ENCODE data around the gene GZF1. TPM values are rescaled to one million over a fixed set of nuclear protein-coding genes. Genes with fewer than 3 reads are reported as not detected.

The GZF1 gene
- total and polyA plus RNA-seq, 5 donors, result 10.4 to 24.8 (median 20.6) TPM

DNA sequence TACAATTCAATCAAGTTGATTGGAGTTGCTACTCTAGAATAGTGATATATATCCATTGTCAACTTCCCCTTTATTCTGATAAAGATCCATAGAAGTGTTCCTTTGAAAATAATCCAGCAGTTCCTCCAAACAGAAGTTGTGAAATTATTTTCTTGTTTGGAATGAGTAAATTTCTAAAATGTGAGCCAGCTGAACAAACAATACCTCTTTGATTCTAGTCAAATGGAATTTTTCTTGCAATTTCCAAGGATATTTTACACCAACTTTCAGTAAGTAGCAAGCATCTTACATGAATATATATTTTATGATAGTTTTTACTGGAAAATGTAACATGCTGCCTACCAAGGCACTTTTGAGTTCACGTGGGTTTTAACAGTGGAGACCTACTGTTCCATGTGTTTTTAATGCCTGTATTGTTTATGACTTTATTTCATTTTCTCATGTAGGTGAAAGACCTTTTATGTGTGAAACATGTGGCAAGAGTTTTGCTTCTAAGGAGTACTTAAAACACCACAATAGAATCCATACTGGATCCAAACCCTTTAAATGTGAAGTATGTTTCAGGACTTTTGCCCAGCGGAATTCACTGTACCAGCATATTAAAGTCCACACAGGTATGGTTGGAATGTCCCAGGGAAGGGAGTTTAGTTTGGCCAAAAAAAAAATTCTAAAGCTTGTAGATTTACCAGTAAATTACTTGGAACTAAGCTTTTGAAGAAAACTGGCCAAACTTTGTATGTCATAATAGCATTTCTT, 6.5 kb downstream of the GZF1 start:
- Histone ChIP-seq H3K27ac (ENCODE audit: low read length) (no peak overlapping the region), H3K4me3 (ENCODE audit: low read length) (no peak overlapping the region), H3K27me3 (ENCODE audit: control insufficient read depth, insufficient read depth) (no peaks in the 10 kb centered on the region), H3K9me3 (ENCODE audit: control insufficient read depth, low read length) (no peaks in the 10 kb centered on the region), H3K4me1 (ENCODE audit: control insufficient read depth, insufficient read depth, low read length) (peaks cover 2% of the 10 kb centered on the region)
- no peak for ATAC-seq
- 93% methylated on average over 2 of the region's 2 CpGs for WGBS
- intact Hi-C loops (cut with DNase I), result no loop called here
- no peak for DNase-seq

DNA sequence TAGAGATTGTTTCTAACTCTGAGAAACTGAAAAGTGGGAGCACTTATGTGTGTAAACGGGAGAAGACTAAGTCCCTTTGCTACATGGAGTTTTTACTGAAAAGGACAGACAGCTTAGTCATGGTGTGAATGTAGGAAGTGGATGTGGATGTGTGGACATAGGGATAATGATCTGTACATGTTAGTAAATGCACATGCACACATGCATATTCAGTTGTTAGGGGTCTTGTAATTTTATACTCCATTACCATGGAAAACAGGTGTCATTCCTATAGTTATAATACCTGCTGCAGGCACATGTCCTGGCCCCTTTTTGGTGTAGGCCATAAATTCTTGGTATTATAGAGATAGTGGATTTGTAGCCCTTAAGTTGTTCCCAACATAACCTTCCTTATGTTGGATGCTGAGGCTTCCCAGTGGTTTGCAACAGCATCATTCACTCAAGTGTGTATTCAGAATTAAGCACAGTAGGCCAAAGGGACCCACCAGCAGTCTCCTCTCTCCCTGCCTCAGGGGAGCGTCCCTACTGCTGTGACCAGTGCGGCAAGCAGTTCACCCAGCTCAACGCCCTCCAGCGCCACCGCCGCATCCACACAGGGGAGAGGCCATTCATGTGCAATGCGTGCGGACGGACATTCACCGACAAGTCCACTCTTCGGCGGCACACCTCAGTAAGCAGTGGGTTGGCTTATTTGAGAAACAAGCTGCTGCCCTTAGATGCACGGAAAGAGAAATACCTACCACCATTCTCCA, 7.3 kb downstream of the GZF1 start:
- Histone ChIP-seq H3K27me3 (ENCODE audit: control insufficient read depth, insufficient read depth) (no peaks in the 10 kb centered on the region), H3K4me1 (ENCODE audit: control insufficient read depth, insufficient read depth, low read length) (peaks cover 2% of the 10 kb centered on the region), H3K9me3 (ENCODE audit: control insufficient read depth, low read length) (no peaks in the 10 kb centered on the region), H3K27ac (ENCODE audit: low read length) (no peak overlapping the region), H3K4me3 (ENCODE audit: low read length) (no peak overlapping the region)
- ATAC-seq (no peak), DNase-seq (no peak)
- intact Hi-C loops (cut with DNase I), result no loop called here
- 96% methylated on average over 14 of the region's 14 CpGs for WGBS

DNA sequence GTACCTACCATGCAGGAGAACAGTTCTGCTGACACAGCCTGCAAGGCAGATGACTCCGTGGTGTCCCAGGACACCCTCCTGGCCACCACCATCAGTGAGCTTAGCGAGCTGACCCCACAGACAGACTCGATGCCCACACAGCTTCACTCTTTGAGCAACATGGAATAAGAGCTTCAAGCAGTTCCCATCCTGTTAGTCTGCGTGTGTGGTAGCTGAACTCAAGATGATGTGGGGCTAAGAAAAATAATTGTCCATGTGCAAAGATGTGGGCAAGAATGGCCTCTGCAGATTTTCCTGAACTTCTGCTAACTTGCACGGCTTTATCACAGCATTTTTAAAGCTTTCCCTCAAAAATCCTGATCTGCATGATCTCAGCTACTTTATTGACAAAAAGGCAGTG, 8.3 kb downstream of the GZF1 start:
- no peaks in the 10 kb centered on the region for H3K9me3 ChIP-seq (ENCODE audit: control insufficient read depth, low read length)
- no peaks in the 10 kb centered on the region for H3K4me1 ChIP-seq (ENCODE audit: control insufficient read depth, insufficient read depth, low read length)
- H3K4me3 ChIP-seq (ENCODE audit: low read length), result no peak overlapping the region
- intact Hi-C loops (cut with DNase I), result no loop called here
- ATAC-seq (no peak), DNase-seq (no peak)
- H3K27me3 ChIP-seq (ENCODE audit: control insufficient read depth, insufficient read depth), result no peaks in the 10 kb centered on the region
- no peak overlapping the region for H3K27ac ChIP-seq (ENCODE audit: low read length)
- WGBS, result 91% methylated on average over 5 of the region's 5 CpGs

DNA sequence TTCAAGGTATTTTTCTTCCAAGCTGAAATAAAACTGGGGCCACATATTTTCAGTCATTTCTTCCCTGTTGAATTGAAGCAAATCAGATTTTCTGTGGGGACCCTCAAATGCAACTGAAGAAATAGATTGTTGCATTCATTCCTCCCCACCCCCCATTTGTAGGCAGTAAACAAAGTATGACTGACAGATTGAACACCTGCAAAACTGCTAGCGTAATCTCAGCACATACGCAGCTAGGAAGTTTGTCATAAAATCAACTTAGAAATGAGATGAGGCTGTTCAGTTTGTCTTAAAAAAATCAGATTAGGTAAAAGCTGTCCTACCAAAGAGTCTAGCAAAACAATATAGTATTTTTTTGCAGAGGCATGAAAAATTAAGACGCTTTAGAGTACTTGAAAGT, 8.9 kb downstream of the GZF1 start:
- Histone ChIP-seq H3K4me3 (ENCODE audit: low read length) (no peak overlapping the region), H3K9me3 (ENCODE audit: control insufficient read depth, low read length) (no peaks in the 10 kb centered on the region), H3K4me1 (ENCODE audit: control insufficient read depth, insufficient read depth, low read length) (no peaks in the 10 kb centered on the region), H3K27ac (ENCODE audit: low read length) (no peak overlapping the region), H3K27me3 (ENCODE audit: control insufficient read depth, insufficient read depth) (no peaks in the 10 kb centered on the region)
- DNase-seq (no peak), ATAC-seq (no peak)
- WGBS, result 92% methylated on average over 3 of the region's 3 CpGs
- intact Hi-C loops (cut with DNase I), result no loop called here

DNA sequence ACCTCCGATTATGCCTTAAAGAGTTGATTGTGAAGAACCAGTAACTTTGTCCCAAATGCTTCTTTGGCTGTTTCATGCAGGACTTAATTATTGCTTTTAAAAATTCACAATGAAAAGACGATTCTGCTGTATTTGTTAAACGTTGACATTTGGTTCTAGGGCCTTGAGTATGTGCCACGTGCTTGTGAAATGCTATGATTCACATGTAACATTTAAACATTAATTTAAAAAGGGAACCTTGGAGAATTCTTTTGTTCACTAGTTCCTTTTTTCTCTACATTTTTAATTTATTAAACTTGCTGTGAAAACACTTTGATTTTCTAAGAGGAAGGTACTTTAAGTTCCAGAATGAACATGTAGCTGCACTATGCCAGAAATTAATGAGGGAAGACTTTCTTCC, 9.5 kb downstream of the GZF1 start:
- intact Hi-C loops (cut with DNase I), result no loop called here
- WGBS, result 73% methylated on average over 4 of the region's 4 CpGs
- ATAC-seq, result no peak

DNA sequence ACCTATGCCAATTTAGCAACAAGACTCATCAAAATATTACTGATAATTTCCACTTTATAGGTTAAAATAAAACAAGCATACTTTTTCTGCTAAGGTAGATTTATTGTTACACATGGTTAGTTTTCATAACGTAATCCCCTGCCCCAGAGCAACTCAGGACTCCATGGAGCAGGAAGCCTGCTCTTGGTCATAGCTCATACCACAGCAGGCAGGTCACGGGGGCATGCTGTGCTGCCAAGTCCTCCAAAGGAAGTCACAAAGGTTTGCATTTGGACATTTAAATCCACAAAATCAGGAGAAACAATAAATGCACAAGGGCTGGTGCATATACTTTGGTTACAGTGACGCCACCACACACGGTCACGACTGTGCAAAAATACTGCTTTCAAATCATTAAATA, 12.5 kb downstream of the GZF1 start:
- Histone ChIP-seq H3K27ac (ENCODE audit: low read length) (no peak overlapping the region), H3K9me3 (ENCODE audit: control insufficient read depth, low read length) (no peaks in the 10 kb centered on the region), H3K4me3 (ENCODE audit: low read length) (no peak overlapping the region), H3K4me1 (ENCODE audit: control insufficient read depth, insufficient read depth, low read length) (no peaks in the 10 kb centered on the region), H3K27me3 (ENCODE audit: control insufficient read depth, insufficient read depth) (no peaks in the 10 kb centered on the region)
- WGBS, result 80% methylated on average over 5 of the region's 5 CpGs
- intact Hi-C loops (cut with DNase I), result no loop called here
- ATAC-seq (peak; percentile 23 to 70), DNase-seq (peak in 1 of 3 donors; percentile 55)

More for the DNA sequence above, 9.5 kb downstream of the GZF1 start:
- no peaks in the 10 kb centered on the region for H3K9me3 ChIP-seq (ENCODE audit: control insufficient read depth, low read length)
- H3K4me1 ChIP-seq (ENCODE audit: control insufficient read depth, insufficient read depth, low read length), result no peaks in the 10 kb centered on the region
- no peaks in the 10 kb centered on the region for H3K27me3 ChIP-seq (ENCODE audit: control insufficient read depth, insufficient read depth)
- no peak overlapping the region for H3K4me3 ChIP-seq (ENCODE audit: low read length)
- no peak overlapping the region for H3K27ac ChIP-seq (ENCODE audit: low read length)
- no peak for DNase-seq

DNA sequence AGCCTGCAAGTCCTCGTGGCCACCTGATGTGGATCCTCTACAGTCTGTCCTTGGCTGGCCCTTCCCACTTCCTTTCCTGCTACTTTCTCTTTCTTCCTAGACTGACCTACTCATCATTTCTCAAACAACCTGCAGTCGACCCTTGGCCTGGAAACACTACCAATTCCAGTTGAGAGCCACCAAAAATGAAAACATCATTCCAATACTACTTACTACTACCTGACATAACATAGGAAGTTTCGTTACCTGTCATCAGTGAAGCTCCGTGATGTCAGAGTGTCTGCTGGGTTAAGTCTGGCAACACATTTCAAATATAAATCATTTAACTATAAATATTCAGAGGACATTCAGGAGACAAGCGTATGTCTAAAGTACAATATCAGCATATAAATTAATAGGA, 13.8 kb downstream of the GZF1 start:
- Histone ChIP-seq H3K9me3 (ENCODE audit: control insufficient read depth, low read length) (no peaks in the 10 kb centered on the region), H3K4me3 (ENCODE audit: low read length) (no peak overlapping the region), H3K4me1 (ENCODE audit: control insufficient read depth, insufficient read depth, low read length) (no peaks in the 10 kb centered on the region), H3K27me3 (ENCODE audit: control insufficient read depth, insufficient read depth) (no peaks in the 10 kb centered on the region), H3K27ac (ENCODE audit: low read length) (no peak overlapping the region)
- 88% methylated on average over 5 of the region's 5 CpGs for WGBS
- no peak for DNase-seq
- no peak for ATAC-seq
- intact Hi-C loops (cut with DNase I), result no loop called here

- Histone ChIP-seq H3K4me1 (ENCODE audit: control insufficient read depth, insufficient read depth, low read length) (peaks cover 2% of the 10 kb centered on the region), H3K27me3 (ENCODE audit: control insufficient read depth, insufficient read depth) (no peaks in the 10 kb centered on the region), H3K4me3 (ENCODE audit: low read length) (no peak overlapping the region), H3K9me3 (ENCODE audit: control insufficient read depth, low read length) (no peaks in the 10 kb centered on the region), H3K27ac (ENCODE audit: low read length) (no peak overlapping the region)
- intact Hi-C loops (cut with DNase I), result no loop called here
- no peak for DNase-seq
- no peak for ATAC-seq
These were observed 17.8 kb downstream of the GZF1 start for GRCh38 chr20:23379772-23380171.

DNA sequence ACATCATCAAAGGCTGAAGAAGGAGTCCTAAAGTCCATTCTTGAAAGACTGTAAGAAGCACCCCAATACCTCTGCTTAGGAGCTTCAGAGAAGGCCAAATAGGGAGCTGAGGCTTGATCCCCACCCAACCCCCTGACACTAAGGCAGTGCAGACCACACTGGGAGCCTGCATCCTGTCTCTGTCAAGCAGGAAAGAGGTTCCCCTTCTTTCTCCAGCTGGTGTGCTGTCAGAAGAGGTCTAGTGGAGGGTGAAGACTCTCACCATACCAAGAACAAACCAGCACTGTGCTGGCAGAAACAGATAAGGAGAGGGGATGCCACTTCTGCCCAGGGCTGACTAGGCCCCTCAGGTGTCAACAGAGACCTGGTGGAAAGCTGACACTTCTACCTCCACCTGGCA, 19.9 kb downstream of the GZF1 start:
- H3K27ac ChIP-seq (ENCODE audit: low read length), result no peak overlapping the region
- peaks cover 4% of the 10 kb centered on the region for H3K4me1 ChIP-seq (ENCODE audit: control insufficient read depth, insufficient read depth, low read length)
- no peaks in the 10 kb centered on the region for H3K27me3 ChIP-seq (ENCODE audit: control insufficient read depth, insufficient read depth)
- intact Hi-C loops (cut with DNase I), result no loop called here
- no peak overlapping the region for H3K4me3 ChIP-seq (ENCODE audit: low read length)
- ATAC-seq (no peak), DNase-seq (no peak)
- H3K9me3 ChIP-seq (ENCODE audit: control insufficient read depth, low read length), result no peaks in the 10 kb centered on the region

DNA sequence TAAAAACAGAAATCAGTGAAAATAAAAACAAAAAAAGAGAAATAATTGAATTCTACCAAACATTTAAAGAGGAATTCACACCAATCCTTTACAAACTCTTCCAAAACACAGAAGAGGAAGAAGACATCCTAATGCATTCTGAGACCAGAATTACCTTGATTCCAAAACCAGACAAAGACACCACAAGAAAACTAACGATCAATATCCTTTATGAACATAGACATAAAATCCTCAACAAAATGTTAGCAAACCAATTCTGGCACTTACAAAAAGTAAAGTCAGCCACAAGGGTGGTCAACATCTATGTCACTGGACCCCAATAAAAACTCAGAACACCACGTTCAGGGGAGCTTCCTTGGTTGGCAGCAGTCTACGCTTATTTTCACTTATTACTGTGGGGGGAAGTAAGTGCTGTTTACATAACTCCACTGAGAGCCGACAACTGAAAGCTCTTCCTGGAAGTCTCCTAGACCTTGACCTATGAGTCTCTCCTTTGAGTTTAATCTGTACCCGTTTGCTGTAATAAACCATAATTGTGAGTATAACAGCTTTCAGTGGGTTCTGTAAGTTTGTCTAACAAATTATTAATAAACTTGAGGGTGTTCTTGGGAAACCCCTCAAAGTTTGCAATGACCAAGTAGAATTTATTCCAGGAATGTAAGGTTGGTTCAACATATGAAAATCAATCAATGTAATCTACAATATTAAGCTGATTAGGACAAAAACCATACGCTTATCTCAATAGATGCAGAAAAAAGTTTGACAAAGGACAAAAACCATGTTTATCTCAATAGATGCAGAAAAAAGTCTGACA, 24.5 kb downstream of the GZF1 start:
- Histone ChIP-seq H3K27ac (ENCODE audit: low read length) (no peak overlapping the region), H3K9me3 (ENCODE audit: control insufficient read depth, low read length) (no peaks in the 10 kb centered on the region), H3K27me3 (ENCODE audit: control insufficient read depth, insufficient read depth) (no peaks in the 10 kb centered on the region), H3K4me1 (ENCODE audit: control insufficient read depth, insufficient read depth, low read length) (peaks cover 4% of the 10 kb centered on the region), H3K4me3 (ENCODE audit: low read length) (no peak overlapping the region)
- 72% methylated on average over 6 of the region's 6 CpGs for WGBS
- no peak for ATAC-seq
- DNase-seq, result no peak
- intact Hi-C loops (cut with DNase I), result no loop called here

DNA sequence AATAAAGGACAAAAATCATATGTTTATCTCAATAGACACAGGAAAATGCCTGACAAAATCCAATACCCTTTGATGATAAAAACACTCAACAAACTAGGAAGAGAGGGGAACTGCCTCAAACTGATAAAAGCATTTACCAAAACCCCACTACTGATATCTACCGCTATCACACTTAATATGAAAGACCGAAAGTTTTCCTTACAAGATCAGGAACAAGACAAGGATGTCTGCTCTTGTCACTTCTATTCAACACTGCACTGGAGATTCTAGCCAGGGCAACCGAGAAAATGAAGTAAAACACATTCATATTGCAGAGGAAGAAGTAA, 25.1 kb downstream of the GZF1 start:
- ATAC-seq (no peak), DNase-seq (no peak)
- Histone ChIP-seq H3K9me3 (ENCODE audit: control insufficient read depth, low read length) (no peaks in the 10 kb centered on the region), H3K27me3 (ENCODE audit: control insufficient read depth, insufficient read depth) (no peaks in the 10 kb centered on the region), H3K27ac (ENCODE audit: low read length) (no peak overlapping the region), H3K4me3 (ENCODE audit: low read length) (no peak overlapping the region), H3K4me1 (ENCODE audit: control insufficient read depth, insufficient read depth, low read length) (peaks cover 2% of the 10 kb centered on the region)
- 96% methylated on average over 3 of the region's 3 CpGs for WGBS
- intact Hi-C loops (cut with DNase I), result no loop called here
